Fibroblast of lung (primary cell): ENCODE results near the gene SESN3.

Experiments
- EZH2 ChIP-seq: IDR thresholded peaks from 2 replicates; pipeline ENCODE4 v1.5.1; 2012; ENCODE audit warnings: low read length, control low read depth, mild to moderate bottlenecking; ENCODE audit errors: missing control alignments
- TF ChIP-seq, protein P1 (sequence below), 2 donors: IDR thresholded peaks in 1 of 2; conservative IDR thresholded peaks in 1 of 2; 1 replicate in 1 of 2; 2 replicates in 1 of 2; pipeline ENCODE4 v1.5.1; 2011 to 2012; ENCODE audit warnings: low read length in 2 of 2, control low read depth in 1 of 2, inconsistent platforms in 1 of 2, low read depth in 1 of 2, mild to moderate bottlenecking in 1 of 2

- TF ChIP-seq, protein P1, sequence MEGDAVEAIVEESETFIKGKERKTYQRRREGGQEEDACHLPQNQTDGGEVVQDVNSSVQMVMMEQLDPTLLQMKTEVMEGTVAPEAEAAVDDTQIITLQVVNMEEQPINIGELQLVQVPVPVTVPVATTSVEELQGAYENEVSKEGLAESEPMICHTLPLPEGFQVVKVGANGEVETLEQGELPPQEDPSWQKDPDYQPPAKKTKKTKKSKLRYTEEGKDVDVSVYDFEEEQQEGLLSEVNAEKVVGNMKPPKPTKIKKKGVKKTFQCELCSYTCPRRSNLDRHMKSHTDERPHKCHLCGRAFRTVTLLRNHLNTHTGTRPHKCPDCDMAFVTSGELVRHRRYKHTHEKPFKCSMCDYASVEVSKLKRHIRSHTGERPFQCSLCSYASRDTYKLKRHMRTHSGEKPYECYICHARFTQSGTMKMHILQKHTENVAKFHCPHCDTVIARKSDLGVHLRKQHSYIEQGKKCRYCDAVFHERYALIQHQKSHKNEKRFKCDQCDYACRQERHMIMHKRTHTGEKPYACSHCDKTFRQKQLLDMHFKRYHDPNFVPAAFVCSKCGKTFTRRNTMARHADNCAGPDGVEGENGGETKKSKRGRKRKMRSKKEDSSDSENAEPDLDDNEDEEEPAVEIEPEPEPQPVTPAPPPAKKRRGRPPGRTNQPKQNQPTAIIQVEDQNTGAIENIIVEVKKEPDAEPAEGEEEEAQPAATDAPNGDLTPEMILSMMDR (conservative IDR thresholded peaks at IDR 0.05 in 1 of 2, IDR thresholded peaks at IDR 0.05 in 1 of 2; ENCODE audit: low read depth in 1 of 2, low read length in 2 of 2), result no peak
- TF ChIP-seq EZH2, result no peak
Measured at GRCh38 chr11:95128602-95129001, 102.4 kb downstream of the SESN3 start.
